HG02938 (cell line): ENCODE results near the gene GATM.
"Not testable (repeated sequence)": the region's sequence is repeated elsewhere in the genome, so short reads cannot be mapped to it uniquely, and the experiment has no call there.

Source experiments
- ATAC-seq: cut with Tn5 transposase; IDR thresholded peaks from one replicate; pipeline ENCODE4 v1.9.1; 2021; ENCODE audit warnings: mild to moderate bottlenecking, moderate library complexity; ENCODE audit not compliant: unreplicated experiment

GATM gene

GRCh38 chr15:45355860-45356259 lies 22.5 kb downstream of the GATM start:
- ATAC-seq, result no peak

GRCh38 chr15:45354711-45355110 lies 23.6 kb downstream of the GATM start:
- ATAC-seq, result no peak

- no peak for ATAC-seq
Observed at GRCh38 chr15:45351227-45351626, 27.1 kb downstream of the GATM start.

- no peak for ATAC-seq
Observed at GRCh38 chr15:45349623-45350022, 28.7 kb downstream of the GATM start.

GRCh38 chr15:45347989-45348388 lies 30.4 kb downstream of the GATM start:
- no peak for ATAC-seq

GRCh38 chr15:45347033-45347432 lies 31.3 kb downstream of the GATM start:
- no peak for ATAC-seq

GRCh38 chr15:45346381-45346780 lies 32.0 kb downstream of the GATM start:
- ATAC-seq, result no peak

- no peak for ATAC-seq
Observed at GRCh38 chr15:45343258-45343860, 35.0 kb downstream of the GATM start.

- no peak for ATAC-seq
Observed at GRCh38 chr15:45341790-45342189, 36.6 kb downstream of the GATM start.

GRCh38 chr15:45340429-45340828 lies 37.9 kb downstream of the GATM start:
- no peak for ATAC-seq

- no peak for ATAC-seq
Observed at GRCh38 chr15:45338417-45338816, 39.9 kb downstream of the GATM start.

- no peak for ATAC-seq
Observed at GRCh38 chr15:45337224-45337623, 41.1 kb downstream of the GATM start.

GRCh38 chr15:45333550-45333949 lies 44.8 kb downstream of the GATM start:
- no peak for ATAC-seq

- ATAC-seq, result no peak
Observed at GRCh38 chr15:45332694-45333093, 45.6 kb downstream of the GATM start.

- no peak for ATAC-seq
Observed at GRCh38 chr15:45331972-45332371, 46.4 kb downstream of the GATM start.

GRCh38 chr15:45328663-45329062 lies 49.7 kb downstream of the GATM start:
- no peak for ATAC-seq

- ATAC-seq, result no peak
Observed at GRCh38 chr15:45326741-45327140, 51.6 kb downstream of the GATM start.

GRCh38 chr15:45326280-45326679 lies 52.1 kb downstream of the GATM start:
- ATAC-seq, result no peak

- no peak for ATAC-seq
Observed at GRCh38 chr15:45320581-45321205, 57.7 kb downstream of the GATM start.

- ATAC-seq, result no peak
Observed at GRCh38 chr15:45319472-45320214, 58.7 kb downstream of the GATM start.

GRCh38 chr15:45314960-45315359 lies 63.4 kb downstream of the GATM start:
- ATAC-seq, result no peak

- ATAC-seq, result not testable (repeated sequence)
Observed at GRCh38 chr15:45314117-45314516, 64.2 kb downstream of the GATM start.
